K562 (cell line): ENCODE results near the gene SNU13. TPM values are rescaled to one million over a fixed set of nuclear protein-coding genes. Genes with fewer than 3 reads are reported as not detected.

ENCODE experiments used
- ATAC-seq: fragments of 200-7000 bp; cut with Tn5 transposase; 3 replicates; pipeline ENCODE4 v1.9.1; 2020; ENCODE audit warnings: moderate library complexity
- BruUV-seq: library from RNA; stranded (reverse); fragments of 400-500 nt; replicated peaks from 2 replicates; lab custom pipeline; 2021; lab: Mats Ljungman, UMichigan
- CTCF ChIA-PET: fragments of 300-600 bp; formaldehyde crosslinking; extraction: SDS; loops from one replicate; lab custom pipeline; 2021; ENCODE audit warnings: low intra/inter-chr PET ratio; lab: Yijun Ruan, JAX
- POLR2A ChIA-PET: fragments of 300-600, 350-650 bp; sonication (Branson Sonifier 250); formaldehyde crosslinking; extraction: SDS; loops from one replicate; lab custom pipeline; 2021; ENCODE audit warnings: antibody characterized with exemption, inconsistent platforms; lab: Yijun Ruan, JAX
- DNase-seq, 4 experiments: peaks; one replicate each; pipeline versions ENCODE4 v3.0.0 to v3.0.0-alpha.2; 2011 to 2018; ENCODE audit warnings: low spot score in 3 of 4, mixed read lengths in 3 of 4; ENCODE audit errors: extremely low read depth in 1 of 4
- FAIRE-seq: peaks from 2 replicates; lab custom pipeline; 2011; peaks lifted over from hg19 to GRCh38; lab: Jason Lieb, UNC
- H2AFZ ChIP-seq: 2 replicates; pipeline ENCODE4 v1.6.0; 2011; ENCODE audit warnings: low read depth, low read length, control low read depth, inconsistent platforms
- H3K27ac ChIP-seq: fragments of 200-600 bp; 3 replicates; pipeline ENCODE4 v1.8.0; 2011; ENCODE audit warnings: low read depth, mild to moderate bottlenecking, control low read depth, inconsistent platforms, low read length, moderate library complexity, mixed read lengths; ENCODE audit errors: extremely low read depth
- H3K27me3 ChIP-seq, 2 experiments: fragments of 300-600 bp in 1 of 2; 2 replicates in 1 of 2; 3 replicates in 1 of 2; pipeline versions ENCODE4 v1.6.0 to v1.8.0; 2011; ENCODE audit warnings: inconsistent platforms in 2 of 2, low read length in 2 of 2, mild to moderate bottlenecking in 1 of 2, mixed read lengths in 1 of 2, moderate library complexity in 1 of 2; ENCODE audit not compliant: control insufficient read depth in 2 of 2, insufficient read depth in 2 of 2
- H3K36me3 ChIP-seq: fragments of 300-600 bp; 3 replicates; pipeline ENCODE4 v1.8.0; 2011; ENCODE audit warnings: mild to moderate bottlenecking, low read length, inconsistent platforms; ENCODE audit not compliant: control insufficient read depth, insufficient read depth
- H3K4me1 ChIP-seq, 2 experiments: fragments of 200-600 bp in 1 of 2; replicated peaks in 1 of 2; 2 replicates in 1 of 2; 3 replicates in 1 of 2; pipeline versions ENCODE4 v1.5.1 to v1.8.0; 2011; ENCODE audit warnings: inconsistent platforms in 2 of 2, low read length in 2 of 2, mild to moderate bottlenecking in 1 of 2, mixed read lengths in 1 of 2, moderate library complexity in 1 of 2; ENCODE audit not compliant: control insufficient read depth in 2 of 2, insufficient read depth in 2 of 2
- H3K4me2 ChIP-seq: 2 replicates; pipeline ENCODE4 v1.6.1; 2011; ENCODE audit warnings: low read length, control low read depth, inconsistent platforms, mixed read lengths; ENCODE audit not compliant: insufficient read depth
- H3K4me3 ChIP-seq: fragments of 200-600 bp; sonication (generic), shearing (Covaris generic); 2 replicates; pipeline ENCODE4 v1.5.1; 2016; ENCODE audit warnings: control low read depth, inconsistent platforms
- H3K79me2 ChIP-seq: fragments of 200-600 bp; 3 replicates; pipeline ENCODE4 v1.8.0; 2011; ENCODE audit warnings: low read length, inconsistent platforms; ENCODE audit not compliant: control insufficient read depth, insufficient read depth
- H3K9ac ChIP-seq, 2 experiments: 2 replicates each; pipeline versions ENCODE4 v1.6.0 to v1.6.1; 2011; ENCODE audit warnings: low read depth in 2 of 2, low read length in 2 of 2, control low read depth in 1 of 2, inconsistent platforms in 1 of 2, mild to moderate bottlenecking in 1 of 2, mixed read lengths in 1 of 2; ENCODE audit not compliant: insufficient read depth in 1 of 2
- H3K9me1 ChIP-seq: one replicate; pipeline ENCODE4 v1.6.0; 2011; ENCODE audit warnings: inconsistent platforms, mild to moderate bottlenecking, low read length, moderate library complexity; ENCODE audit not compliant: control insufficient read depth, insufficient read depth
- H3K9me3 ChIP-seq: replicated peaks from 2 replicates; pipeline ENCODE4 v1.5.1; 2011; ENCODE audit warnings: low read depth, low read length, inconsistent platforms; ENCODE audit not compliant: control insufficient read depth, insufficient read depth
- H4K20me1 ChIP-seq: replicated peaks from 2 replicates; pipeline ENCODE4 v1.6.1; 2011; ENCODE audit warnings: low read length, inconsistent platforms, mixed read lengths; ENCODE audit not compliant: control insufficient read depth, insufficient read depth
- HMGXB4 ChIP-seq: sonication (generic); formaldehyde crosslinking; IDR thresholded peaks from 2 replicates; pipeline ENCODE4 v1.8.1; 2023; ENCODE audit warnings: mild to moderate bottlenecking, missing genetic modification reagents
- KLF16 ChIP-seq: IDR thresholded peaks from 2 replicates; pipeline ENCODE4 v1.6.1; 2016; ENCODE audit warnings: antibody characterized with exemption
- NR2C1 ChIP-seq, 2 experiments: fragments of 450-650 bp; IDR thresholded peaks; 2 replicates each; pipeline ENCODE4 v1.6.1; 2017; ENCODE audit warnings: mild to moderate bottlenecking in 2 of 2, antibody characterized with exemption in 1 of 2, inconsistent platforms in 1 of 2, missing compliant biosample characterization in 1 of 2, missing genetic modification characterization in 1 of 2
- RBFOX2 ChIP-seq: fragments of 200-400 bp; formaldehyde crosslinking; IDR thresholded peaks from 2 replicates; pipeline ENCODE4 v1.6.1; 2017; ENCODE audit warnings: low read depth, mild to moderate bottlenecking, low read length, moderate library complexity
- RERE ChIP-seq: sonication (generic); formaldehyde crosslinking; IDR thresholded peaks from 2 replicates; pipeline ENCODE4 v1.8.0; 2023; ENCODE audit warnings: missing genetic modification reagents, mild to moderate bottlenecking, borderline replicate concordance
- ZNF764 ChIP-seq: fragments of 250-450 bp; sonication (Bioruptor Pico); IDR thresholded peaks from 2 replicates; pipeline ENCODE4 v1.4.0; 2020; ENCODE audit warnings: low read depth, mild to moderate bottlenecking, moderate library complexity
- WGBS: fragments of 100-300 bp; shearing (Covaris generic); methylation state at CpG from one replicate; pipeline ENCODE4 v1.1.6; 2016; ENCODE audit warnings: low coverage, mixed read lengths; ENCODE audit not compliant: insufficient coverage; ENCODE audit errors: missing lambda C conversion rate; 5-methylcytosine and 5-hydroxymethylcytosine counted together
- in situ Hi-C: fragments of 300-500 bp; cut with MboI; formaldehyde crosslinking; loops from 4 replicates; pipeline ENCODE4 v1.15.0; 2018; ENCODE audit warnings: inconsistent platforms, mixed read lengths
- intact Hi-C: fragments of 100-400 bp; cut with micrococcal nuclease; formaldehyde crosslinking; loops from 2 replicates; pipeline ENCODE4 v1.14.2; 2022
- polyA plus RNA-seq, 8 experiments: library from polyadenylated mRNA; depleted of rRNA in 4 of 8; stranded (reverse) in 5 of 8; unstranded in 3 of 8; fragments of >200 nt; fragmentation: Nextera tagmentation in 2 of 8; fragmentation: Illumina TruSeq in 1 of 8; extraction: Ambion mirVana in 2 of 8; extraction: Trizol in 1 of 8; gene quantifications; 2 replicates each; pipeline versions ENCODE4 v1.2.1 to v1.2.3, GENCODE V29; 2011 to 2014; ENCODE audit warnings: inconsistent platforms in 1 of 8, missing spikeins in 1 of 8
- total RNA-seq, 7 experiments: library from RNA; depleted of rRNA in 6 of 7; stranded (reverse); fragments of >200 nt in 6 of 7; fragmentation: Illumina TruSeq in 2 of 7; extraction: Trizol in 2 of 7; gene quantifications; 2 replicates each; pipeline versions ENCODE4 v1.2.1 to v1.2.3, GENCODE V29; 2011 to 2021; ENCODE audit warnings: low replicate concordance in 1 of 7

Gene SNU13
- total and polyA plus RNA-seq, 9 of the 15 experiments (the other 6 are each of a cell fraction or from before 2014, with no cell fraction given), result 185 to 981 (median 283) TPM

DNA sequence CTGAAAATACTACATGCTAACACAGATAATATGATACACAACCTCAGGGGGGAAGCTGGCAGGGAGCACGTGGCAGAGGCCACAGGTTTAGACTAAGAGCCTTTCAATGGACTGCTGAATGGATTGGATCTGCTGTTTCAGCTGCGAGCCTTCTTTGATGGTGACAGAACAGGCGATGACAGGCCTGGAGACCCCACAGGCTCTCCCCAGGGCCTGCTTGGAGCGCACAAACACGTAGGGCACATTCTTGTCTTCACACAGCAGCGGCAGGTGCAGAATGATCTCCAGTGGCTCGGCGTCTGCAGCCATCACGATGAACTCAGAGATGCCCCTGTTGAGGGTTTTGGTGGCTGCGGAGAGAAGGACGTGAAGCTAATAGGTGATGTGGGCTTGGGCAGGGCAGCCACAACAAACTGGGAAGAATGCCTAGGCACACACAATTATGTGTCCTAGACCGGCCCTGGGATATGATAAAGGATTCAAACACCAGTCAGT, 13.8 kb downstream of the SNU13 start:
- no TSS peak for BruUV-seq
- Histone ChIP-seq H2AFZ (no peak overlapping the region), H3K9me3 (no peaks in the 10 kb centered on the region), H3K9ac (no peak overlapping the region), H3K4me1 (no peaks in the 10 kb centered on the region; a peak in 1 of 5 replicates), H3K27me3 (no peaks in the 10 kb centered on the region), H3K4me2 (no peak overlapping the region), H3K27ac (no peak overlapping the region), H3K79me2 (peaks cover 37% of the 10 kb centered on the region), H3K36me3 (peaks cover 72% of the 10 kb centered on the region), H3K9me1 (no peaks in the 10 kb centered on the region), H4K20me1 (peaks cover 6% of the 10 kb centered on the region), H3K4me3 (no peak overlapping the region)
- CTCF ChIA-PET, result no interaction called here
- FAIRE-seq (no peak), DNase-seq (no peak), ATAC-seq (no peak)
- in situ Hi-C loops (no loop called here), intact Hi-C loops (no loop called here)
- POLR2A ChIA-PET, result interaction anchor here (1.2 kb wide), 1 partner anchor 15 kb away, joined by 4 read pairs; no protein-coding TSS in a partner anchor
- 90% methylated on average over 9 of the region's 12 CpGs for WGBS
- TF ChIP-seq RERE (CRISPR knock-in tag) (no peak), KLF16 (no peak), HMGXB4 (no peak), ZNF764 (CRISPR knock-in tag) (no peak), RBFOX2 (peak; percentile 35; the same call in 1 of the 2 replicates), NR2C1 (IDR thresholded peaks at IDR 0.05) (no peak), NR2C1 (tag; IDR thresholded peaks at IDR 0.05) (no peak)
